HG03521 (cell line): Measurements from ENCODE around the gene CTH.
"Not testable (repeated sequence)": the region's sequence is repeated elsewhere in the genome, so short reads cannot be mapped to it uniquely, and the experiment has no call there.

Experiments
- ATAC-seq: cut with Tn5 transposase; IDR thresholded peaks from one replicate; pipeline ENCODE4 v1.9.1; 2021; ENCODE audit warnings: mild to moderate bottlenecking, moderate library complexity; ENCODE audit not compliant: unreplicated experiment

Gene CTH

DNA sequence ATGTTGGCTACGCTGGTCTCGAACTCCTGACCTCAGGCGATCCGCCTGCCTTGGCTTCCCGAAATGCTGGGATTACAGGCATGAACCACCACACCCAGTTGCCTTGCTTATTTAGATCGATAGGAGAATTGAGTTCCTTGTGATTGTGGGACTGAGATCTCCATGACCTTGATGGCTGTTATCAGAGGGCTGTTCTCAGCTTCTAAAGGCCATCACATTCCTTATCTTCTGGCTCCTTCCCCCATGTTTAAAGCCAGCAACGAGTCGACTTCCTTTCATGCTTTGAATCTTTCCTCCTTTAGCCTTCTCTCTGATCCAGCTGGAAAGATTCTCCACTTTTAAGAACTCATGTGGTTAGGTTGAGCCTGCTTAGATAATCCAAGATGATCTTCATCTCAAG lies 38.0 kb downstream of the CTH start:
- ATAC-seq, result no peak

DNA sequence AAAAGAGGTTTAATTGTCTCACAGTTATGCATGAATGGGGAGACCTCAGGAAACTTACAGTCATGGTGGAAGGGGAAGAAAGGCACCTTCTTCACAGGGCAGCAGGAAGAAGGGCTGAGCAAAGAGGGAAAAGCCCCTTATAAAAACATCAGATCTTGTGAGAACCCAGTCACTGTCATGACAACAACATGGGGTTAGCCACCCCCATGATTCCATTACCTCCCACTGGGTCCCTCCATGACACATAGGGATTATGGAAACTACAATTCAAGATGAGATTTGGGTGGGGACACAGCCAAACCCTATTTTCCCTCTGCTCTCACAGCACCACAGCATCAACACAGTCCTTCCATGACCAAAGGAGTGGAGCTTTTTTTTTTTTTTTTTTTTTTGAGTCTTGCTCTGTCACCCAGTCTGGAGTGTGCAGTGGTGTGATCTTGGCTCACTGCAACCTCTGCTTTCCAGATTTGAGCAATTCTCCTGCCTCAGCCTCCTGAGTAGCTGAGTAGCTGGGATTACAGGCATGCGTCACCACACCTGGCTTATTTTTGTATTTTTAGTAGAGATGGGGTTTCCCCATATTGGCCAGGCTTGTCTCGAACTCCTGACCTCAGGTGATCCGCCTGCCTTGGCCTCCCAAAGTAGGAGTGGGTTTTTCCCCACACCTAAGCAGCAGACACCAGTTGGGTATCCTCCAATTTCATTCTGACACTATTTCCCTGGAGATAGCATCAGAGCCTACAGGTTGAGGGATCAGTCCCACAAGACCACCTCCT lies 41.3 kb downstream of the CTH start:
- not testable (repeated sequence) for ATAC-seq

DNA sequence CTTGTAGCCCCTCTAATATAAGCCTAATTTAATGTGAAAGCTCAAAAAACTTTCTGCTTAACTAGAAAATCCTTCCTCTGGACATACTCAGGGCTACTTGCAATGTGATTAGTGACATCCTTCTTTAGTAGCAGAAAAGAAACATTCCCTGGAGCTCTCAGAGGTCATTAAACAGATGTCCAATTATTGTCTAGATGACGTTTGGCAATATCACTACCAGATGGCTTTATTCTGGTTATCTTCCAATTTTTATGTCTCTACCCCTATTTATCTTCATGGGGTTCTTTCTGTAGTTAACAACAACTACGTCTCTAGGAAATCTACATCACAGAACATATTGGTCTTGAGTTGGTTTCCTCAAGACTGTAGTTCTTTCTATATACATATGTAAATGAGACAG lies 44.2 kb downstream of the CTH start:
- no peak for ATAC-seq

DNA sequence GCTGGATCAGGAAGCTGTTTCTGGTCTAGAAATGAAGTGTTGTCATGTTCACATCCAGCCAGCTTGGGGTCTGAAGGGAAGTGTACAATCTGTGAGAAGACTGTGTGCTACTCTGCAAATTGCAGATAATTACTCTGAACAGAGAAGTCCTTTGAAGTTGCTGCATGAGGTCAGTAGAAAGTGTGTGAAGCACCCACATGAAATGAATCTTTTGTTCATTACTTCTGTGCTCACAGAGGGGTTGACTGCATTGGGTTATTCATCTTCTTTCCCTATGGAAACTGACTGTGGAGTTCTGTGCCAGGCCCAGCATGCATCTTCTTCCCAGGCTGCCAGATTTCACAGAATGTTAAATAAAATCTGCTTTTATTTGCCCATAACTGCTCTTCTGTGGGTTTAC lies 47.1 kb downstream of the CTH start:
- ATAC-seq, result no peak

DNA sequence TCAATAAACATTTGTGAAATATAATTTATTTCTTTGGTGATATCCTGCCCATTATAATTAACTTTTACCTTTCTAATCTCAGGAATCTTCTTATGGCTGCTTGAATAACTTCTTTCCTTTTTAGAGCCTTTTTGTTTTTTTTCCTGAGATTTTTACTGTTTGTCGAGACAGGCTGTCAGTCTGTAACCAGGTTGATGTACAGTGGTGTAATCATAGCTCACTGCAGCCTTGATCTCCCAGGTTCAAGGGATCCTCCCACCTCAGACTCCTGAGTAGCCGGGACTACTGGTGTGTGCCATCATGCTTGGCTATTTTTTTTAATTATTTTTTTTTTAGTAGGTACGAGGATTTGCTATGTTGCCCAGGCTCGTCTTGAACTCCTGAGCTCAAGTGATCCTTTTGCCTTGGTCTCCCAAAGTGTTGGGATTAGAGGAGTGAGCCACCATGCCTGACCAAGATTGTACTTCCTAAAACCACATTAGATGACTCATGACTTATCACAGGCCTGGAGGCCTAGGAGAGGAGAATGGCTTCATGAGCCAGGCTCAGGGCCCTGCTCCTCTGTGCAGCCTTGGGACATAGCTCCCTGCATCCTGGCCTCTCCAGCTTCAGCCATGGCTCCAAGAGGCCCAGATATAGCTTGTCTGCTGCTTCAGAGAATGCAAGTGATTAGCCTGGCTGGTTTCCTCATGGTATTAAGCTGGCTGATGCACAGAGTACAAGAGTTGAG lies 48.6 kb downstream of the CTH start:
- no peak for ATAC-seq

DNA sequence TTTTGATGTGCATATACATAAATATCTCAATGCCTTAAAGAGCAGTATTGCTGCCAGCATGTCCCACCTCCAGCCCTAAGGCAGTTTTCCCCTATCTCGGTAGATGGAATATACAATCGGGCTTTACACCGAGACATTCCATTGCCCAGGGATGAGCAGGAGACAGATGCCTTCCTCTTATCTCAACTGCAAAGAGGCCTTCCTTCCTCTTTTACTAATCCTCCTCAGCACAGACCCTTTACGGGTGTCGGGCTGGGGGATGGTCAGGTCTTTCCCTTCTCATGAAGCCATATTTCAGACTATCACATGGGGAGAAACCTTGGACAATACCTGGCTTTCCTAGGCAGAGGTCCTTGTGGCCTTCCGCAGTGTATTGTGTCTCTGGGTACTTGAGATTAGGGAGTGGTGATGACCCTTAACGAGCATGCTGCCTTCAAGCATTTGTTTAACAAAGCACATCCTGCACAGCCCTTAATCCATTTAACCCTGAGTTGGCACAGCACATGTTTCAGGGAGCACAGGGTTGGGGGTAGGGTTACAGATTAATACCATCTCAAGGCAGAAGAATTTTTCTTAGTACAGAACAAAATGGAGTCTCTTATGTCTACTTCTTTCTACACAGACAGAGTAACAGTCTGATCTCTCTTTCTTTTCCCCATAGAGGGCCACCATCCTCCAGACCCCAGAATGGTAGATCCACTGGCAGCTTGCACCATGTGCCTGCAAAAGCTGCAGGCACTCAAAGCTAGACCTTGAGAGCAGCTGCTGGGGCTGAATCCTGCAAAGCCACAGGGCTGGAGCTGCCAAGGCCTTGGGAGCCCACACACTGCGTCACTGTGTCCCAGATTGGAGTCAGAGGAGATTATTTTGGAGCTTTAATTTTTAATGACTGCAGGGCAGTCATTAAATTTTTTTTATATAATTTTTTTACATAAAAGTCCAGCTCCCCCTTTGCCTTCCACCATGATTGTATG lies 50.0 kb downstream of the CTH start:
- not testable (repeated sequence) for ATAC-seq

DNA sequence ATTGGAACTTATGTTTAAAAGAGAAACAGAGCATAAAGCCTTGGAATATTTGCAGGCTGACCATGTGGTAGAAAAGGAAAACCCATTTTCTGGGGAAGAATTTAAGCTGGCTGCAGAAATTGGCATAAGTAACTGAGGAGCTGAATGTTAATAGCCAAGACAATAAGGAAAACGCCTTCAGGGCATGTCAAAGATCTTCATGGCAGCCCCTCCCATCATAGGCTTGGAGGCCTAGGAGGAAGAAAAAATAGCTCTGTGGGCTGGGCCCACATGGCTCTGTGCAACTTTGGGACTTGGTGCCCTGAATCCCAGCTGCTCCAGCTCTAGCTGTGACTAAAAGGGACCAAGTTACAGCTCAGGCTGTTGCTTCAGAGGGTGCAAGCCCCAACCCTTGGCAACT lies 51.5 kb downstream of the CTH start:
- ATAC-seq, result no peak

DNA sequence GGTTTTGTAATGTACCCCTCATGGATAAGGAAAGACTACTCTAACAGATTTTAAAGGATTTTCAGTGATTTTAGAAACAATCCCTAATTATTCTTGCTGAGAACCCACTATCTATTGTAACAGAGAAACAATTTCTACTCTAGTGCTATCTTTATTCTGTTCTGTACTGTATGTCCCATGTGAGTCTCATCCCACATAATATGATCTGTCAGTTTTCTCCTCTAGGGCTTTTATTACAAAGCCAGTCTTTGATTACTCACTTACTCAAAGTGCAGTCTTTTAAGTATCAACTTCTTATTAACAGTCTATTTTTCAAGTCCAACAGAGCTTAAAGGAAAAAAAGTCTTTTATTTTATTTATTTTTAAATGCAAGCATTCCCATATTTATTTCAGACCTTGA lies 54.8 kb downstream of the CTH start:
- ATAC-seq, result no peak

DNA sequence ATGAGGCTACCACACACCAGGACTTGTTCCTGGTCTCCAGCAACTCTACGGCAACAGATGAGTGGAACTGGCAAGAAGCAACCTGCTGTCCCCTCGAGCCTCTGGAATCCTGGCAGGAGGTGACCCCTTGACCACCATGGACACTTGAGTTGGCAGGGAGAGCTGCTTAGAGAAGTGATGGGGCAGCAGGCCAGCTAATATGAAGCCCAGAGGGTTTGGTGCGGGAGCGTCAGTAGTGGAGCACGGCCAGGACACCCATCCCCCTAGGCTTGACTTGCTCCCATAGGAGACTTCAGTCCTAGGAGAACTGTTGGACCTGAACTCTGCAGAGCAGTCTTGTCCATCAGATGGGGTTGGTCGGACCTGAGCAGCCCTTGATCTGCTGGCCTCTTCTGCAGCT lies 56.5 kb downstream of the CTH start:
- no peak for ATAC-seq

DNA sequence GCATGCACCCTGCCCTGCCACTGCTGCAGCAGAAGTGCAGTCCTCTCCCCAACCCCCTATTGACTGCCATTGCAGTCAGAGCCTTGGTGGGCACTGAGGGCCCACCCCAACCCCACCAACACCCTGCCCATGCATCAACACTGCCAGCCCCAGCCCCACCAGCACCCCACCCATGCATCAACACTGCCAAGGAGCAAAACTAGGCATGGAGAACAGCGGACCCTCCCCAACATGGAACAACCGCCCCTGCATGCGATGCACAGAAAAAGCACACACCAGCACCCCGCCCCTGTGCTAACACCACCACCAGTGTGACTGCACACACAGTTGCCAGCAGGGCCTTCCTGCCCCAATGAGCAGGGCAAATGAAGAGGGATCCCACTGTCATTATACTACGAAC lies 57.1 kb downstream of the CTH start:
- no peak for ATAC-seq

DNA sequence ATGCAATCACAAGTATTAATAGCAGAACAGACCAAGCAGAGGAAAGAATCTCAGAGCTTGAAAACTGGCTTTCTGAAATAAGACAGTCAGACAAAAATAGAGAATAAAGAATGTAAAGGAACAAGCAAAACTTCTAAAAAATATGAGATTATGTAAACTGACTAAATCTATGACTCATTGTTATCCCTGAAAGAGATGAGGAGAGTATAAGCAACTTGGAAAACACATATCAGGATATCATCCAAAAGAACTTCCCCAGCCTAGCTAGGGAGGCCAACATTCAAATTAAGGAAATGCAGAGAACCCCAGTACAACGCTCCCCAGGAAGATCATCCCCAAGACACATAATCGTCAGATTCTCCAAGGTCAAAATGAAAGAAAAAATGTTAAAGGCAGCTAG lies 58.1 kb downstream of the CTH start:
- ATAC-seq, result not testable (repeated sequence)

DNA sequence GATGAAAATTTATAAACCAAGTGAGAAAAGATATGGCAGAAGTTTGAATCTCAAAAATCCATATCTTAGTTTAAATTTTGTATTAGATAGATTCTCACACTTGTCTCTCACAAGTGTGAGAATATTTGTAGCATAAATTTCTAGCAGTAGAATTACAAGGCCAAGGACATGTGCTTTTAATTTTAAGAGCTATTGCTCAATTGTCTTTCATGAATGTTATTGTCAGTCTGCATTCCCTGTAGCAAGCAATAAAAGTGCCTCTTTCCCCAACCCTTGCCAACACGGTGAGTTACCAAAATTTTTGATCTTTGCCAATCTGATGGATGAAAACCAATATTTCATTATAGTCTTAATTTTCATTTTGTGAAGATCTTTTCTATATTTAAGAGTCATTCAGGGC lies 64.0 kb downstream of the CTH start:
- no peak for ATAC-seq

DNA sequence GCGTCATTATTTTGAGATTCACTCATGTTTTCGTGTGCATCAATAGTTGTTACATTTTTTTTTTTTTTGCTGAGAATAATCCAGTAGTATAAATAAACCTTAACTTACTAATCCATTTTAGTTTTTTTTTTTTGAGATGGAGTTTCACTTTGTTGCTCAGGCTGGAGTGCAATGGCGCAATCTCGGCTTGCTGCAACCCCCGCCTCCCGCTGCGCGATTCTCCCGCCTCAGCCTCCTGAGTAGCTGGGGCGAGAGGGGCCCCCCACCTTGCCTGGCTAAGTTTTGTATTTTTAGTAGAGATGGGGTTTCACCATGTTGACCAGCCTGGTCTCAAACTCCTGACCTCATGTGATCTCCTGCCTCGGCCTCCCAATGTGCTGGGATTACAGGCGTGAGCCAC lies 66.0 kb downstream of the CTH start:
- ATAC-seq, result no peak

DNA sequence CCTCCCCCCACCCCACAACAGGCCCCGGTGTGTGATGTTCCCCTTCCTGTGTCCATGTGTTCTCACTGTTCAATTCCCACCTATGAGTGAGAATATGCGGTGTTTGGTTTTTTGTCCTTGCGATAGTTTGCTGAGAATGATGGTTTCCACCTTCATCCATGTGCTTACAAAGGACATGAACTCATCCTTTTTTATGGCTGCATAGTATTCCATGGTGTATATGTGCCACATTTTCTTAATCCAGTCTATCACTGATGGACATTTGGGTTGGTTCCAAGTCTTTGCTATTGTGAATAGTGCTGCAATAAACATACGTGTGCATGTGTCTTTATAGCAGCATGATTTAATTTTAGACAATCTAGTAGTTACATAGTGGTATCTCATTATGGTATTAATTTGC lies 66.8 kb downstream of the CTH start:
- not testable (repeated sequence) for ATAC-seq

DNA sequence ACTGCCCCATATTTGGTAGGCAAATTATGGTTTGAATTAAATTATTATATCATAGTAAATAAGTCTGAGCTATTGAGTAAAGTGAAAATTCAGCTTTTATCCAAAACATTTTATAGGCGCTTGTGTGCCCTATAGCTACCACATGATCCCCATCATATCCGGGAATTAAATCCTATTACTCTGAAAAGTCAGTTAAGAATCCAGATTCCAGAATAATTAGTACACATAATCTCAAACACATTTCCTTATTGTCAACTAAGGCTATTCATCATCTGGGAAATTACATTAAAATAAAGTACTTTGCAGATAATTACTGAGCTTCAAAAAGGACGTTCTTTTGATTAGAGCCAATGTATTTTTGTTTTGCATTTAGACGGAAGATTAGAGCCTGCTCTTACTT lies 72.3 kb downstream of the CTH start:
- ATAC-seq, result no peak

DNA sequence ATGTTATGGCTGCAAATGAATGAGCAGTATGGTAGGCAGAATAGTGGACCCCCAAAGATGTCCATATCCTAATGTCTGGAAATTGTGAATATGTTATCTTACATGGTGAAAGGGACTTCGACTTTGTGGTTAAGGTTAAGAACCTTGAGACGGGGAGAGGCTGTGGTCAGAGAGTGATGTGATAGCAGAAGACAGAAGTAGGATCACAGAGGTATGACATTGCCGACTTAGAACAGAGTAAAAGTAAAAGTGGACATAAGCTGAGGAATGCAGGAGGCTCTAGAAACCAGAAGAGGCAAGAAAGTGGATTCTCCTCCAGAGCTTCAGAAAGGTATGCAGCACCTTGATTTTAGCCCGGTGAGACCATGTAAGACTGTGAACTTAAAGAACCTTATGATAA lies 74.6 kb downstream of the CTH start:
- no peak for ATAC-seq

DNA sequence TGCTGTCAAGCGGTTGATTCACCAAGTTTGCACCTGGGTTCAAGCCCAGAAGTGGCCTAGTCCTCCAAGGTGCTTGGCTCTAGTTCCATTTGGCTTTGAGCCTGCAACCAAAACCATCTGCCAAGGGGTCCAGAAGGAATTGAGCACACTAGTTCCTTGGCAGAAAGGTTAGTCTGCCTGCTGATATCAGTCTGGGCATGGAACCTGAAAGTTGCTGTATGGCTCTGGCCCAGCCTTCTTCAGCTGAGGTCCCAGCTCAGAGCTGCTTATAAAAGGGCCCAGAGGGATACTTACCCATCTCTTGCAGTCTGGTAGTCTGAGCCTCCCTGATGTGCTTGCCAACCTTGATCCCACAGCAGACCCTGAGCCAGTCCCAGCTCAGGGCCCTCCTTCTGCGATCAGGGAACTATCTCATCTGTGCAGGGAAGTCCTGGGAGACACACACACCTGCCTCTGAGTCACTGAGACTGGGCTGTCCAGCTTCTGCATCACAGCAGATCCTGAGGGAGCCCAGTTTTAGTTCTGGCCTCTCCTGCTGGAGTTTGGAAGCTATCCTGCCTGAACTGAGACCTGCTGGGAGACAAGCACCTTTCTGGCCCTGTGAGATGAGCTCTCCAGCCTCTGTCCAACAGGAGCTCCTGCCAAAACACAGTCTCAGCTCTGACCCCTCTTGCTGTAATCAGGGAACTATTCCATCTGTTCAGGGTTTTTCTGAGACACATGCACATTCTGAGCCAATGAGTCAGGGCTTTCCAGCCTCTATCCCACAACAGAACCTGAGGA lies 75.8 kb downstream of the CTH start:
- ATAC-seq, result no peak

DNA sequence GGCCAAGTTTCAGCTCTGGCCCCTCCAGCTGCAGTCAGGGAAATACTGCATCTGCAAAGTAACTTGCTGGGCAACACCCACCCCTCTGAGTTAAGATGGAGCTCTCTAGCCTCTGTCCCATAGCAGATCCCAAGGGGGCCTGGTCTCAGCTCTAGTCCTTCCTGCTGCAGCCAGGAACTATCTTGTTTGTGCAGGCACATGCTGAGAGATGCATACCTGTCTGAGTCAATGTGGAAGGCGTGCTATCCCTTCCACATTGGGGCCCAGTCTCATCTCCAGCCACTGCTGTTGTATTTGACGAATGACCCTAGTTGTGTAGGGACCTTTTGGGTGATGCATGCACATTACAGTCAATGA lies 76.4 kb downstream of the CTH start:
- no peak for ATAC-seq

DNA sequence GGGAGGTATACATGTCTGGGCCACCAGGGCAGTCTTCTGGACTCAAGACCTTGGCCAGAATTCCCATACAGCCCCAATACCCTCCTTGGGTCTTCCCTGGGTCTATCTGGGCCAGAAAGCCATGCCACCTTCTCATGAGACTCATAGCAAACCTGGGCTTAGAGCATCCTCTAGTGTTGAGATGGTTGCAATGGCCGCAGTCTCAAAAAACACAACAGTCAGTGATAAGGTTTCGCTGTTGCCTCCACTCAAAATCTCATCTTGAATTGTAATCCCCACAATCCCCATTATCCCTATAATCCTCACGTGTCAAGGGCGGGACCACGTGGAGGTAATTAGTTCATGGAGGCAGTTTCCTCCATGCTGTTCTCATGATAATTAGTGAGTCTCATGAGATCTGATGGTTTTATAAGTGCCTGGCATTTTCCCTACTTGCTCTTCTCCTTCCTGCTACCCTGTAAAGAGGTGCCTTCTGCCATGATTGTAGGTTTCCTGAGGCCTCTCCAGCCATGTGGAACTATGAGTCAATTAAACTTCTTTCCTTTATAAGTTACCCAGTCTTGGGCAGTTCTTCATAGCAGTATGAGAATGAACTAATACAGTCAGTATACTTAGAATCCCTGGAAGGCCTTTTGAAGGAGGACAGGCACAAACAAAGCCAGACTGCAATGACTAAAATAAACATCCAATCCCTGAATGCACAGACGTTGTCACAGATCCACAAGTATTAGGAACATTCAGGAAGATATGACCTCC lies 77.0 kb downstream of the CTH start:
- ATAC-seq, result no peak
